ENCODE data around the gene RNU1-2. TPM values are rescaled to one million over a fixed set of nuclear protein-coding genes. Genes with fewer than 3 reads are reported as not detected.
"Not testable (repeated sequence)": the region's sequence is repeated elsewhere in the genome, so short reads cannot be mapped to it uniquely, and the experiment has no call there.

The RNU1-2 gene
- total and polyA plus RNA-seq, 10 donors = under 0.01 to 8,075 (median 6,234) TPM; not detected in 3

- intact Hi-C loops (cut with DNase I; ENCODE audit: low total_unique reads); H3K36me3 ChIP-seq; H3K27me3 ChIP-seq (replicated peaks in 1 of 7); H3K9me3 ChIP-seq: not testable (repeated sequence)
- Histone ChIP-seq H3K4me3 (peak overlapping the region in 4 of 8 donors; percentile 10 to 66 (median 22)), H3K4me1 (peaks cover 7 to 28% (median 16%) of the 10 kb centered on the region in 6 donors), H3K27ac (peak overlapping the region; percentile 65 to 92 (median 84))
- 22 to 28% (median 22%) methylated on average over 19 to 23 of the region's 24 CpGs for WGBS, 5 donors
- DNase-seq = peak; percentile 87
Measured at GRCh38 chr1:16896316-16897055, 706 bp downstream of the RNU1-2 start.

DNA sequence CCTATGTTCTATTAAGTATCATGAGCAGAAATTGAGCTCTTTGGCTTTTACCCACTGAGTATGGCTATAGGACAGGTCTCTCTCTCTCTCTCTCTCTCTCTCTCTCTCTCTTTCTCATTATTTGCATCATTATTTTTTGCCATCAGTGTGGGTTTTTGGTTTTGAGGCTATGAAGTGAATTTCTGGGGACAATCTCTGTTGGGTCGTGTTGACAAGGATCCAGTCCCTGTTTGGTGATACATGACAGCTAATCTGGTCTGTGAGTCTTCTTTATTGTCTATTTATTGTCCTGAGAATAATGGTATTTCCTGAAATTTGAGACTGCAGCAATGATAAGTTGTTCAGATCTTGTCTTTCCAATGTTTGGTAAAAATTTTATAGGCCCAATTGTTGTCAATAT lies 1.9 kb downstream of the RNU1-2 start:
- peaks cover 7 to 40% (median 21%) of the 10 kb centered on the region in 6 donors for H3K4me1 ChIP-seq
- H3K36me3 ChIP-seq; H3K4me3 ChIP-seq; intact Hi-C loops (cut with DNase I; ENCODE audit: low total_unique reads); H3K9me3 ChIP-seq; DNase-seq; H3K27me3 ChIP-seq (replicated peaks in 1 of 7); H3K27ac ChIP-seq: not testable (repeated sequence)
- 53 to 100% (median 85%) methylated on average over 1 of the region's 1 CpG for WGBS, 5 donors

- intact Hi-C loops (cut with DNase I; ENCODE audit: low total_unique reads) = not testable (repeated sequence)
Measured at GRCh38 chr1:16898298-16898697, 2.5 kb downstream of the RNU1-2 start.

GRCh38 chr1:16899020-16899419 lies 3.2 kb downstream of the RNU1-2 start:
- 82 to 90% (median 88%) methylated on average over 2 of the region's 2 CpGs for WGBS, 5 donors
- H3K9me3 ChIP-seq; DNase-seq; H3K27ac ChIP-seq; H3K36me3 ChIP-seq; H3K27me3 ChIP-seq (replicated peaks in 1 of 7); H3K4me3 ChIP-seq; intact Hi-C loops (cut with DNase I; ENCODE audit: low total_unique reads): not testable (repeated sequence)
- peaks cover 14 to 54% (median 33%) of the 10 kb centered on the region in 6 donors for H3K4me1 ChIP-seq

More at GRCh38 chr1:16898298-16898697, 2.5 kb downstream of the RNU1-2 start:
- not testable (repeated sequence) for H3K27ac ChIP-seq; H3K4me3 ChIP-seq; H3K27me3 ChIP-seq (replicated peaks in 1 of 7); H3K36me3 ChIP-seq; H3K9me3 ChIP-seq; DNase-seq
- peaks cover 10 to 46% (median 26%) of the 10 kb centered on the region in 6 donors for H3K4me1 ChIP-seq

GRCh38 chr1:16900751-16901150 lies 5.0 kb downstream of the RNU1-2 start:
- intact Hi-C loops (cut with DNase I; ENCODE audit: low total_unique reads) = no loop called here
- DNase-seq = no peak
- peaks cover 0 to 6% (median 5%) of the 10 kb centered on the region in 8 donors for H3K9me3 ChIP-seq
- WGBS, 5 donors = 45 to 64% (median 59%) methylated on average over 2 of the region's 2 CpGs
- TF ChIP-seq CTCF (IDR thresholded peaks at IDR 0.05 in 8 of 11, conservative IDR thresholded peaks at IDR 0.05 in 3 of 11) (peak in 3 of 11 experiments; percentile 10 to 27 (median 17)), POLR2AphosphoS5 (IDR thresholded peaks at IDR 0.05) (no peak)
- H3K27me3 ChIP-seq (replicated peaks in 1 of 7) = no peaks in the 10 kb centered on the region
- H3K27ac ChIP-seq = peak overlapping the region in 3 of 8 donors; percentile 0 to 24 (median 9)
- H3K4me1 ChIP-seq = peaks cover 14 to 60% (median 39%) of the 10 kb centered on the region in 6 donors
- H3K4me3 ChIP-seq = no peak overlapping the region
- H3K36me3 ChIP-seq = no peaks in the 10 kb centered on the region

DNA sequence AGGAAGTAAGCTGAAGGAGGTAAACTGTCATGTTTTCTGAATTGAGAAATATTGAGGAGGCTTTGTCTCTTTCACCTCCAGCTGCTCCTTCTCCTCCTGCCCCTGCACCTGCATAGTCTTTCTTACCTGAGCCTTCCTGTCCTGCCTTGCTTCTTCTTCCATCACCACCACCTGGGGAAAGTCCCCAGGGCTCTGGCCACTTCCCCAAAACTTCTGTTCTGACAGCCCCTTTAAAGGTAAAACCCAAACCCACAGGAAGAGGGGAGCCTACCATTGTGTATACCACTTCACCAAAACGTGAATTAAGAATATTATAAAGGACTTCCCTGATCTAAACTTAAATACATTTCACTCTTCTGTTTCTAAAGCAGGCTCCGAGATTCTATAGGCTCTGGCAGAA lies 5.6 kb downstream of the RNU1-2 start:
- H3K36me3 ChIP-seq; H3K4me3 ChIP-seq; intact Hi-C loops (cut with DNase I; ENCODE audit: low total_unique reads); H3K27me3 ChIP-seq (replicated peaks in 1 of 7); DNase-seq: not testable (repeated sequence)
- Histone ChIP-seq H3K27ac (peak overlapping the region in 3 of 8 donors; percentile 0 to 65 (median 24)), H3K9me3 (peaks cover 0 to 12% (median 10%) of the 10 kb centered on the region in 8 donors), H3K4me1 (peaks cover 14 to 59% (median 39%) of the 10 kb centered on the region in 6 donors)
- WGBS, 5 donors = 27 to 41% (median 29%) methylated on average over 2 of the region's 2 CpGs
